Measurements from ENCODE around the gene DCAF6.

- TF ChIP-seq CTCF (conservative IDR thresholded peaks at IDR 0.05; ENCODE audit: low read length) = no peak
- no peak for TF ChIP-seq EZH2phosphoT487 (IDR thresholded peaks at IDR 0.05; ENCODE audit: borderline replicate concordance, low read depth, low read length)
These were observed 95.5 kb downstream of the DCAF6 start for GRCh38 chr1:168032029-168032428.
